GM10248 (cell line): ENCODE measurements around the gene SART1.

Experiments
- CTCF ChIA-PET: fragments of 300-600 bp; sonication (Branson Sonifier 250); formaldehyde crosslinking; extraction: SDS; loops from one replicate; lab custom pipeline; 2021; ENCODE audit warnings: antibody characterized with exemption; lab: Yijun Ruan, JAX
- POLR2A ChIA-PET: fragments of 350-650 bp; sonication (Branson Sonifier 250); formaldehyde crosslinking; extraction: SDS; loops from one replicate; lab custom pipeline; 2020; ENCODE audit warnings: antibody characterized with exemption; lab: Yijun Ruan, JAX
- DNase-seq: peaks from one replicate; pipeline ENCODE4 v3.0.0; 2012; ENCODE audit errors: extremely low spot score
- TF ChIP-seq, protein P1 (sequence below): IDR thresholded peaks from 2 replicates; pipeline ENCODE4 v1.5.1; 2012; ENCODE audit warnings: mild to moderate bottlenecking, low read depth; ENCODE audit errors: extremely low read depth, missing control alignments, control extremely low read depth

Gene SART1

DNA sequence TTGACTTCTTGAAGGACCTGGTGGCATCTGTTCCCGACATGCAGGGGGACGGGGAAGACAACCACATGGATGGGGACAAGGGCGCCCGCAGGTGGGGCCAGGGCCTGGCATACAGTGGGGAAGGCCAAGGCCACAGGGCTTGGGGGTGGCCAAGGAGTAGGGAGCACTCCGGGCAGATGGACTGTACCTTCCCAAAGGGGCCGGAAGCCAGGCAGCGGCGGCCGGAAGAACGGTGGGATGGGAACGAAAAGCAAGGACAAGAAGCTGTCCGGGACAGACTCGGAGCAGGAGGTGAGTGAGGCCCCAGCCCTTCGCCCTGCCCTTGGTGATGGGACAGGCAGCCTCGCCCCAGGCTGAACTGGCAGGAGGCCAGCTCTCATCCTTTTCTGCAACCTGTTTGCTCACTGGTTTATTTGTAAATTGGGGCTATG, 41.1 kb upstream of the SART1 start:
- ChIA-PET CTCF (interaction anchor here (0.6 to 1.4 kb wide), 2 partner anchors 32 to 102 kb away, joined by 3 read pairs; partner anchors contain the start of gene FIBP), POLR2A (no interaction called here)
- TF ChIP-seq, protein P1, sequence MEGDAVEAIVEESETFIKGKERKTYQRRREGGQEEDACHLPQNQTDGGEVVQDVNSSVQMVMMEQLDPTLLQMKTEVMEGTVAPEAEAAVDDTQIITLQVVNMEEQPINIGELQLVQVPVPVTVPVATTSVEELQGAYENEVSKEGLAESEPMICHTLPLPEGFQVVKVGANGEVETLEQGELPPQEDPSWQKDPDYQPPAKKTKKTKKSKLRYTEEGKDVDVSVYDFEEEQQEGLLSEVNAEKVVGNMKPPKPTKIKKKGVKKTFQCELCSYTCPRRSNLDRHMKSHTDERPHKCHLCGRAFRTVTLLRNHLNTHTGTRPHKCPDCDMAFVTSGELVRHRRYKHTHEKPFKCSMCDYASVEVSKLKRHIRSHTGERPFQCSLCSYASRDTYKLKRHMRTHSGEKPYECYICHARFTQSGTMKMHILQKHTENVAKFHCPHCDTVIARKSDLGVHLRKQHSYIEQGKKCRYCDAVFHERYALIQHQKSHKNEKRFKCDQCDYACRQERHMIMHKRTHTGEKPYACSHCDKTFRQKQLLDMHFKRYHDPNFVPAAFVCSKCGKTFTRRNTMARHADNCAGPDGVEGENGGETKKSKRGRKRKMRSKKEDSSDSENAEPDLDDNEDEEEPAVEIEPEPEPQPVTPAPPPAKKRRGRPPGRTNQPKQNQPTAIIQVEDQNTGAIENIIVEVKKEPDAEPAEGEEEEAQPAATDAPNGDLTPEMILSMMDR, result no peak
- no peak for DNase-seq

DNA sequence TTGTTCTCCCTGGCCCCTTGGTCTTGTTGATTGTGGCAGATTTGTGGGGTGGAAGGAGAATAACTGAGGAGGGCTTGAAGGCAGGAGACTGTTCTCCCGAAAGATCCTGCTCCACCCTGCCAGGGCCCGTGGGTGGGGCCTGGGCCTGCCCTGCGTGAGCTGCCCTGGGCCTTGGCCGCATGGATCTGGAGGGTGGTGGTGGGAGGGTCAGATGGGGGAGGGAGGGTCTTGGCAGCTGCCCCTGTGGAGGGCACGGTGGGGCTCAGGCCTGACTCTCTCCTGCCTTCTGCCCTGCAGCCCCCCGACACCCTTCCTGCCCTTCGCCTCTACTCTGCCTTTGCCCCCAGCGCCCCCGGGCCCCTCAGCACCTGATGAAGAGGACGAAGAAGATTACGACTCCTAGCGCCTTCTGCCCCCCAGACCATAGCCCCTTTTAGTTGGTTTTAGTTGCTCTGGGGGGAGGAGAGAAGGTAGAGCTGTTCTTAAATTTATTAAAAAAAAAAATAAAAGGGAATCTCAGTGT, 40.4 kb upstream of the SART1 start:
- TF ChIP-seq, protein P1, result no peak
- no peak for DNase-seq
- POLR2A ChIA-PET, result interaction anchor here (1.1 kb wide), 1 partner anchor 31 kb away, joined by 3 read pairs; the partner anchor contains the start of gene CCDC85B
- CTCF ChIA-PET, result interaction anchor here (0.9 to 3.5 kb wide), 4 partner anchors 13 to 248 kb away, joined by 3 to 12 read pairs (median 4); partner anchors contain the start of gene FIBP

DNA sequence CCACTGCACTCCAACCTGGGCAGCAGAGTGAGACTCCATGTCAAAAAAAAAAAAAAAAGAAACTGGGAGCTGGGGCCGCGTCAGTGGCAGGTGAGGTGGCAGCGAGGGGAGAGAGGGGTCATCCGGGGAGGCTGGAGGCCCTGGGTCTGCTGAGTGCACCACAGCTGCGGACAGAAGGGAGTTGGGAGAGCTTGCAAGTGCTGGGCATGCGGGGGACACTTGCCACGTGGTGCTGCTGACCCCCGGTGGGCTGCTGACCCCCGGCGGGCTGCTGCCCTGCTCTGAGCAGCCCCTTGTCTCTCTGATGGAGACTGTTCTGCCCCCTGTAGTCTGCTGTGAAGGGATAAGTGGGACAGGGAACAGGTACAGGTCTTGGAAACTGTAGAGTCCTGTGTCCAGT, 39.7 kb upstream of the SART1 start:
- TF ChIP-seq, protein P1, result no peak
- ChIA-PET CTCF (interaction anchor here (0.9 to 3.5 kb wide), 4 partner anchors 14 to 249 kb away, joined by 3 to 12 read pairs (median 4); partner anchors contain the start of gene FIBP), POLR2A (interaction anchor here (1.1 kb wide), 1 partner anchor 31 kb away, joined by 3 read pairs; the partner anchor contains the start of gene CCDC85B)
- DNase-seq, result no peak

DNA sequence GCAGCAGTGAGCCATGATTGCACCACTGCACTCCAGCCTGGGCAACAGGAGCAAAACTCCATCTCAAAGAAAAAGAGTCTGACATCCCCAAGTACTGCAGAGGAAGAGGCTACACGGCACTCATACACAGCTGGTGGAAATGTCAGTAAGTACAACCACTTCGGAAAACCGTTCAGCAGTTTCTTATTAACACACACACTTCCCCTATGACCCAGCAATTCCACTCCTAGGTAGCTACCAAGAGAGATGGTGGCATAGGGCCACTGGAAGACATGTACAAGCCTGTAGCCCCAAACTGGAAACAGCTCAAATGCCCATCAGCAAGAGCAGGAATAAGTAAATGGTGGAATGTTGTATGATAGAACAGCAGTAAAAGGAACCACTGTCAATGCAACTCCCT, 39.0 kb upstream of the SART1 start:
- DNase-seq, result no peak
- TF ChIP-seq, protein P1, result no peak
- POLR2A ChIA-PET, result no interaction called here
- CTCF ChIA-PET, result interaction anchor here (0.9 to 3.5 kb wide), 6 partner anchors 11 to 100 kb away, joined by 3 to 15 read pairs (median 4); partner anchors contain the start of gene FIBP

DNA sequence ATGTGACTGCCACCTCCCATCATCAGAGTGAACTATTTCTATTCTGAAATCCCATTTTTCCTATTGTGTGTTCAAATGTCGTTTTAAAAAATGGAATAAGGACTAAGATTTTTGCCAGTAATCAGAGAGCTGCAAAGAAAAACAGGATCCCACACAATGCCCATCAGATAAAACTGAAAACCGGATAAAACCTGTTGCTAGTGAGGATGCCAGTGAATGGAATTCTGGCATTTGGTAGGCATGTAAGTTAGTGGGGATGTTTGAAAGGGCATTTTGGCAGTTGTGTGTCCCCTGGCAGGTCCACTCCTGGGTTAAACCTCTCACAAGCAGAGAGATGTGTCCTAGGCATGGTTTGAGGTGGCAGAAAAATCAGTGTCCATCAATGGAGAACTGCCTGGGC, 36.1 kb upstream of the SART1 start:
- no peak for DNase-seq
- ChIA-PET POLR2A (no interaction called here), CTCF (interaction anchor here (1.0 kb wide), 1 partner anchor 41 kb away, joined by 3 read pairs; no protein-coding TSS in a partner anchor)
- TF ChIP-seq, protein P1, result no peak

DNA sequence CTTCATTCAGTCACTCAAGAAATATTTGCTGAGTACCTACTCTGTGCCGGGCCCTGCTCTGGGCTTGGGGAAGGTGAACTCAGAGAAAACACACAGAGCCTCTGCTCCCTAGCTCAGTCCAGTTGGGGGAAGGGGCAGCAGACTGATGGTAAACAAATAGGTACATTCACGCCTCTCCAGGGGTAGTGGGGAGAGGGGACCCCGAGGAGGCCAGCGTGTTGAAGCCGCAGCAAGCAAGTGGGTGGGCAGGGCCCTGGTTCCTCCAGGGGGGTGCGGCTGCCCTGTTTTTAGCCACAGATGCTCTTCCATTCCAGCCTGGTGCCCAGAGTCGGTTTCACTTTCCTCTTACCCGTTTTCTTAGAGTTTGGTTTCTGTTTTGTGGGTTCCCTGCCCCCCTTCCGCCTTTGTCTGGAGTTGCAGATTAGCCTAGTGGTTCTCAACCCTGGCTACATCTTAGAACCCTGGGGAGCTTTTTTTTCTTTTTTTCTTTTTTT, 33.6 kb upstream of the SART1 start:
- CTCF ChIA-PET, result interaction anchor here (0.8 to 2.1 kb wide), 6 partner anchors 8 to 68 kb away, joined by 3 to 7 read pairs (median 4); partner anchors contain the start of genes CCDC85B and FIBP
- TF ChIP-seq, protein P1, result no peak
- POLR2A ChIA-PET, result interaction anchor here (0.6 kb wide), 1 partner anchor 383 kb away, joined by 3 read pairs; no protein-coding TSS in a partner anchor
- DNase-seq, result peak; percentile 89
